GM19193 (cell line): ENCODE results near the gene AMBRA1.

ENCODE experiments used
- POLR2A ChIP-seq: IDR thresholded peaks from 4 replicates; pipeline ENCODE4 v1.6.1; 2011; ENCODE audit not compliant: insufficient read depth, insufficient read length; ENCODE audit errors: extremely low read depth

AMBRA1 gene

DNA sequence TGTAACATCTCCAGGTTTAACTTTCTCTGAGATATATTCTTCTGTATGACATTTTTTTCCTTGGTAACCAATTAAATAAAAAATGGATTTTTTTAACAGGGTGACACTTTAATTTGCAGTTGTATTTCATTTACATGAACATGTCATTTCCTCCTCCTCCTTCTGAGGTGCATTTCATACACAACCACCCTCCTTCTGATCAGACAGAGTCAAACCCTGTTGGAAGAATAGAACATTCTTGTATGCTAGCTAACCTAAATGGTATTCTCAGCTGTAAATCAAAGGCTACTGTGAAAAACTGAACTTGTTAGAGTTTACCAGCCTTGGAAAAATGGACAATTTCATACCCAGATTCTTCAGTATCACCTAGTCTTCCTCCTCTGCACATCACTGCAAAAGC, 149.5 kb downstream of the AMBRA1 start:
- TF ChIP-seq POLR2A: no peak

DNA sequence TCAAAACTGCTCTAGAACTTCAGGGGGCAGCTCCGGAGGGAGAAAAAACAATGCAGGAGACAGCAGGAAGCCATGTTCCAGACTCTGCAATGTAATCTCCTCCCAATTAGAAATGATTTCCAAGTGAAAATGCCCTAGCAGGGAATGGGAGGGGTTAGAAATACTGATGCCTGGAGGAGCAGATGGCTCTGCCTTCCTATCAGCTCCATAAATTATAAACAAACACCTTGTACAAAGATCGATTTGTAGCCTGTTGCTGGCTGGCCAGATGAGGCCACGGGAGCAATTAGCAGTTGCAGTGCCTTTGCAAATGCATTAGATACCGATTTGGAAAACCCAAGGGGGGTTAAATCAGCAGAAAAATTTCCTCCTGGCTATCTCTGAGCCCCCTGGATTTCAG, 155.6 kb downstream of the AMBRA1 start:
- TF ChIP-seq POLR2A: no peak

DNA sequence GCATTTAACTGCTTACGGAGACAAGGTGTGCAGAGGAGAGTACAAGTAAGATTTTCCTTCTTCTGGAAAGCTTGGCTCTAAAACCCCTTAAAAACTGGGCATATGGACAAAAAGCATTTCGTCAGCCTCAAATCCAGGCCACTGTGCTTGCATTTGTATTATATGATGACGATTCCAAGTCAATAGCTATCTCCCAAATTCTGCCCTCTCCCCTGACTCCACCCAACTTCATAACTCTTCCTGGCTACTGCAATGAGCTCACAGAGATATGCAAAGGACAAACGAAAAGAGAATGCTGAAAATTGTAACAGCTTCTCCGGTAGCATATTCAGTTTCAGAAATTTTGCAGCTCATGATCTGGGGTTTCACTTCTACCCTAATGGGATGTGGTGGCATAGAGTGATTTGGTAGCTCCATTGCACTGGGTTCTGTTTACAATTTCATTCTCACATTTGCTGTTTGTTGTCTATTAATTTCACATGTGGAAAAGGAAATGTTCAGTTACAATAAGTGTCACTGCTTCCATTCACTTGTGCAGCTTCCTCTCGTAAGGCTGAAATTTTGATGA, 156.6 kb downstream of the AMBRA1 start:
- TF ChIP-seq POLR2A: no peak

DNA sequence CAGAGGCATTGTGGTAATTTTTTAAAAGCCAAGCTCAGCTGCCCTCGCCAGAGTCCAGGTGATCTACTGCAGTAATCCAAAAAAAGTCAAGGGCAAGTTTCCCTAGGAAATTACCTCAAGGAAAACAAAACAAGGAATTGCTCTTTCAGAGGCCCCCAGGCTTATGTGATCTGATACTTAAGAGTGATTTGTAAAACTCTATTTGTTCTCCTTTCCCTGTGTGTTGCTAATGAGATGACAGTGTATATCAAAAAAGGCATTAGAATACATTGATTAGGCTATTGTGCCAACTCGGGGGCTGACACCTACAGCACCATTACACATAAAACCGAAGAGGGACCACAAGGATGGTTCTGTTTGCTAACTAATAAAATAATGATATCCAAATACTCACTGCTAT, 157.7 kb downstream of the AMBRA1 start:
- TF ChIP-seq POLR2A: no peak

DNA sequence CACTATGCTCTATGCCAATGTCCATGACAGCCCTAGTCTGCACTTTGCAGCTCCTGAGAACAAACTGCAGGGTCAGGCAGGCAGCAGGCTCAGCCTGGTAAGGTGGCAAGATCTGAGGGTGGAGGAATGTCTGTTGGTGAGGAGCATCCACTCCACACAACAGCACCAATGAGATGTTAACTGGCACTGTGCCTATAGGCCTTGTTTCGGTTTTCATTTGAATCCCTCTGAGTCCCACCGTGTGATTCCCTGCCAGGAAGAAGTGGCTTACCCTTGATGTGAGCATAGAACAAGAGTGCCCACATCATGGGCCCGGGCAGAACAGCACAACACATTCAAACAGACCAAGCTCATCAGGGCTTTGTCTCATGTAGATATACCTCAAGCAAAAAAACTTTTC, 158.1 kb downstream of the AMBRA1 start:
- no peak for TF ChIP-seq POLR2A

DNA sequence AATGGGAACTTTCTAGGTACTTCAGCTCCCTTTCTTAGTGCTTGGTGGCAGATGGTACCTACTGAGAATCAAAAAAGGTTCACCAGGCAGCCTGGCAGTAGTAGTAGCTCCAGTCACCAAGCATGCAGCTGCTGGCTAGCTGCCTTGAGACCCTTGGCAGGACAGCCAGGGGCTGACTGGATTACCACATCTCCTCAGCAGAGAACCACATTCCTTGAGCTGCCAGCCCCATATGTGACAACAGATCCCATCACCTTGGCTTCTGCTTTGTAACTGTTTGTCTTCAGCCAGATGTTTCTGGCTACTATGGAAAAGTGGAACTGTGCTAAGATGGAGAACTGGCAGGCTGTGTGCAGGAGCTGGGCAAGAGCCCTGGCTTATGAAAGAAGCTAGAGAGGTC, 162.6 kb downstream of the AMBRA1 start:
- TF ChIP-seq POLR2A: no peak

DNA sequence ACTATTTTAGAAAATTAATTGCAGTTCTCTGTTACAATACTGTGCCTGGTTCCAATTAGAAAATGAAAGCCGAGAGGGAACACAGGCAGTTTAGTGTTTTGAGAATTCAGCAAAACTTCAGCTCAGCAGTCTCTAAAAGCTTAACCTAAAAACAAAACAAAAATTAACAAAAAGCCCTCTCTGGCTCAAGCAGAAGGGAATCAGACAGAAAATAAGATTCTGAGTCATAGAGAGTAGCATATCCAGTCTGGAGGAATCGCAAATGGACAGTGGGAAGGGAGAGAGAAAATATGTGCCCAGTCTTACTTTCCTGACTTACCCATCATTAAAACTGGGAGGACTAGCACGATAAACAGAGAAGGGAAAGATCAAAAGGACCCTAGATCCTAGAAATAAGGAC, 164.1 kb downstream of the AMBRA1 start:
- TF ChIP-seq POLR2A: no peak

DNA sequence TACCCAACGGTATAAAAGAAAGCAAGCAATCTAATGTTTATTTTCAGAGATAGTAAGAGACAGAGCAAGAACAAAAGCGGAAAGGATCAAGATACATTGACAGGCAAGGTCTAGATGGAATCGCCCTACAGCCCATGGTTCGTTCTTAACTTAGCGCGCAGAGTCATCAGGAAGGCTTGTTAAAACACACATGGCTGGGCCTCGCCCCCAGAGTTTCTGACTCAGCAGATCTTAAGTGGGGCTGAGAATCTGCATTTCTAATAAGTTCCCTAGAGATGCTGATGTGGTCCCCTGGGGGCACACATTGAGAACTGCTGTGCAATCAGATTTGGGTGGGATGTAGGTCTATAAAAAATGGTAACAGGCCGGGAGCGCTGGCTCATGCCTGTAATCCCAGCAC, 166.5 kb downstream of the AMBRA1 start:
- no peak for TF ChIP-seq POLR2A

DNA sequence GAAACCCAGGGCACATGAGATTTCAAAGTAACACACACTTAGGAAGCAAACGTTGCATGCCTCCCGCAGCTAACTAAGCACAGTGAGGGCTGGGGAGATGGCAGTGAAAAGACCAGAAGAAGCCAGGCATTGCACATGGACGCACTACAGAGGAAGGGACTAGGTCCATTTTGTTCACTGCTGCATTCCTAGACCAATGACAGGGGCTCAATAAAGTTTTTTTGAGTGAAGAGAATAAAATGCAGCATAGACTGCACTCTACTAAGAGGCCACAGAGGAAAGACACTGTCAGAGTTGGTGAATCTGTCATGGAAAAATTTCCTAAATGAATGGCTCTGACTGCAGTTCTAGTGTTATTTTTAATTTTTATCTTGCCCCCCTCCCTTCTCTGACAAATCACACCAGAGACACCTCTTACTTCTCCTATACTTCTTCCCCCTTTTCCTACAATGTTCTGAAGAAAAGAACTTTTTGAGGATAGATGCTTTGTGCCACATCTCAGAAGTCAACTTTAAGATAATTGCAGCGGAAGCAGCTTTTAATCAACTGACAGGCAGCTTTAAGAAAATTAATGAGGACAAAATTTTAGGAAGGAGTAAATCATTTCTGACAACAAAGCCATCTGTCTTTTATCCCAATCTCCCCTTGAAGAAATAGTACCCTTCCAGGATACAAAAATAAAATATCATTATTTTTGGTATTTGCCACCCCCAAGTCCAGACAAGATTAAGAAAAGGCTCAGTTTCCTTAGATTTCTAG, 167.4 kb downstream of the AMBRA1 start:
- no peak for TF ChIP-seq POLR2A

DNA sequence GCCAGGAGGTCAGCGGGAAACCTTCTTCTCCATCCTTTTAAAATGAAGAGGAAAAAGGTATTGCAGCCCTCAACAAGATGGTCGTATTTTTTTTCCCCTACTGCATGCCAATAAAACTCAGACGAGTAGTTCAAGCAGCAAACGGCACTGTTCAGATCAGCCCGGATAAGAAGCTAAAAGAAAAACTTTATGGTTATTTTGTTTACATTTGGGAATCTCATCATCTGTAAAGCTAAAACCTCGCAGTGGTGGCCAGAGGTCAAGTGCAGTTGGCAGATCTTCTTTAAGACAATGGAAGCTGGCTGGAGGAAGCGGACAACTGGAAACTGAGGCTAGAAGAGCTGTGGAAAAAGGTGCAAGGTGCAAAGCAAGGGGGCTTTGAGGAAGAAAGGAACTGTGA, 171.2 kb downstream of the AMBRA1 start:
- no peak for TF ChIP-seq POLR2A

DNA sequence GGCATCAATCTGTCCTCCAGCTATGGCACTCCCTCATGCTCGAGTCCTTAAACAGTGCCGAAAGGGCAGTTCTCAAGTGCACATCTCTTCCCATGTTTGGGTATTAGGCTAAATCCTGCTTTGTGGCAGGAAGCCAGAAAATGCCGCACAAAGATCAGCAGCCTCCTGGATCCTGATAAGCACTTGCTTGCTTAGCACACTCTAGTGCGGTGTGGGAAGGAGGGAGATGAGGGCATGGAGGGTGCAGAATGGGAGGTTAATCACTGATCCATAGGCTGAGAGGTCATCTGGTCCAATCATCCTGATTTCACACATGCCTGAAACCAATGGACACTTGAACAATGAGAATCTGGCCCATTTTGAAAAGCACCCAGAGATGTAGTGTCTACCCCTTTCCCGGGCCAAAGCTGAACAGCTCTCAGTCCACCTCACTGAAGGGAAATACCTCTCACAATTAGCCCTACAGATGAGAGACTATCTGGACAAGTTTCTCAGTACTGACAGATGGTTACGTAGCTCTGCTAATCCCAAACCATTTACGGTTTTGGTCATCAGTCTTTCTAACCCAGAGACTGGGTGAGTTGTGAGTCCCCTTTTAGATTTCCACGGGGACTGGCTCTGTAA, 172.5 kb downstream of the AMBRA1 start:
- TF ChIP-seq POLR2A: no peak

DNA sequence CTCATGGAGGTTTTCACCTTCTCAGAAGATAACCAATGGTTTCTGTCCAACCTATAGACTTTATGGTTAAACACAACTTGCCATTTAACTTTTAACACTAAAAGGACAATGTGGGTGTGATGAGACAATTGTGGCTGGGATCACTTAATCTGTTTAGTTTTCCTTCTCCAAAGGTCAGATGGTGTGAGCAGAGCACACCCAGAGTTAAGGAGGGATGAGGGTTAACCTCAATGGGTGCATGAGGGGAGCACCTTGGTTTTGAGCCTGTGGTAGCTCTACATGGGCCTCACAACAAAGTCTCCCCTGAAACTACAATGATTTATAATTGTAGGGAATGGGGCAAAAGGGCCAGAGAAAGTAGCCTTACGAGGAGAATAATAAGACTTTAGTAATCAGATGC, 173.3 kb downstream of the AMBRA1 start:
- no peak for TF ChIP-seq POLR2A

DNA sequence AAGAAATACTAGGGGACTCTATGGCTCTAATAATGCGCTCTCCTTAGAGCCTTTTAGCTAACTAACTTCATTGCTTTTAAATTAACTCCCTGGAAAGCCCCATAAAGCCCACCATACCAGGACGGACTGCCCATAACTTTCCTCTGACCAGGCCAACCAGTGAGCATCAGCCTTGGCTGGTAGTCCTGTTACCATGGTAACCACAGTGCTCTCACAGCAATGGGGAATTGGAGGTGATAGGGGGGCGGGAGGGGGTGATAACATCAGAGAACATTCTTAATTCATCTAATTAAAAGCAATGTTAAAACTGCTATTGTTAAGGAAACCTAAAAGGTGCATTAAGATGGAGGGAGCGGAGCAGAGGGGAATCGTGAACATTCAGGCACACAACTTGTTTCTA, 175.1 kb downstream of the AMBRA1 start:
- TF ChIP-seq POLR2A: no peak

DNA sequence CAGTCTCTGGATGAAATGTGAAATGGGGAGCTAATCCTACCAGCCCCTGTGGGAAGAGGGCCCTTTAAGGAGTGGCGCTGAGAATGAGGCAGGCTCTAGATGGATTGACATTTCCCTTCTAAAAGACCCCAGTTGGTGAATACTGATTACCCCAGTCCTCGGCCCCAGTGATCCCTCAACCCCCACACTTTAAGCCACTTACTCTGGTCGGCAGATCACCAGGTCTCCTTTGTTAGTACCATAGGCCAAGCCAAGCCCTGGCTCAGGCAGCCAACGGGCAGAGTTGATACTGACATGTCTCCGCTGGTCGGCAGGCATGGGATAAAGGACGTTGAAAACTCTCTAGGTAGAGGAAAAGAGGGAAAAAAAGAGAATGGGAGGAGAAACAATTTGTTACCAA, 176.1 kb downstream of the AMBRA1 start:
- no peak for TF ChIP-seq POLR2A

DNA sequence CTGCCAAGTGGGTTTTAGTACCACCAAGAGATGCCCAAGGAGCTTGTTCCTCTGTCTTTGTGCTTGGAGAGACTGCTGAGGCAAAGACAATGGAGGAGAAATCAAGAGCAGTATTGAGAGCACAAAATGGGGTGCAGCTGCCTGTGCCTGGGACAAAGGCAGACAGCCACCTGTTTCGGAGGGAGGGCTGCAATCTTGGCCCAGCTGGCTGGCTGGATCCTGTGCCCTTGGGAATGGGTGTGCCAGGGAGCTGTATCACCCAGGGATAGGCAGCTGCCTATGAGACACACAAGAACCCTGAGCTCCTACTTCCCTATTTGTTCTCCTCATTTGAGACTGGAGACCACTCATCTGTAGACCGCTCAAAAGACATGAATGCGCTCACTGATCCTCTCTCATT, 178.9 kb downstream of the AMBRA1 start:
- TF ChIP-seq POLR2A: no peak

DNA sequence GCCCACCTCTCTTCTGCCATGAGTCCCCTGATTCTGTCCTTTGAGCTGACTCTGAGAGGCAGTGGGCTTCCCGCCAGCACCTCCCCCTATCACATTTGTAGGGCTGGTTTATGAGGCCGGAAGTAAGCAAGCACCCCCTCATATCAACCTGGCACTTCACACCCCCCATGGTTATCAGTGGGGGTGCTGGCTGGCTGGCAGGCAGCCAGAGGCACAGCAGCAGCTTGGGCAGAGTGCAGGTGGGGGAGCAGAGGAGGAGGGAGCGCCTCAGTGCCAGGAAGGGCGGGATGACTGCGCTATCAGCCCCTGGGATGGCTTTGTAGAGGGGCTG, 179.4 kb downstream of the AMBRA1 start:
- no peak for TF ChIP-seq POLR2A
